NB4 (cell line): ENCODE results near the gene RACGAP1.

Experiments
- POLR2A ChIP-seq: IDR thresholded peaks from 2 replicates; pipeline ENCODE4 v1.6.1; 2011; ENCODE audit warnings: mild to moderate bottlenecking; ENCODE audit not compliant: insufficient read length; ENCODE audit errors: extremely low read depth
- TF ChIP-seq, protein P1 (sequence below): IDR thresholded peaks from one replicate; pipeline ENCODE4 v1.5.1; 2012; ENCODE audit warnings: low read depth, low read length
- TF ChIP-seq, protein P2 (sequence below): IDR thresholded peaks from 2 replicates; pipeline ENCODE4 v1.6.1; 2011; ENCODE audit warnings: low read depth, low read length

DNA sequence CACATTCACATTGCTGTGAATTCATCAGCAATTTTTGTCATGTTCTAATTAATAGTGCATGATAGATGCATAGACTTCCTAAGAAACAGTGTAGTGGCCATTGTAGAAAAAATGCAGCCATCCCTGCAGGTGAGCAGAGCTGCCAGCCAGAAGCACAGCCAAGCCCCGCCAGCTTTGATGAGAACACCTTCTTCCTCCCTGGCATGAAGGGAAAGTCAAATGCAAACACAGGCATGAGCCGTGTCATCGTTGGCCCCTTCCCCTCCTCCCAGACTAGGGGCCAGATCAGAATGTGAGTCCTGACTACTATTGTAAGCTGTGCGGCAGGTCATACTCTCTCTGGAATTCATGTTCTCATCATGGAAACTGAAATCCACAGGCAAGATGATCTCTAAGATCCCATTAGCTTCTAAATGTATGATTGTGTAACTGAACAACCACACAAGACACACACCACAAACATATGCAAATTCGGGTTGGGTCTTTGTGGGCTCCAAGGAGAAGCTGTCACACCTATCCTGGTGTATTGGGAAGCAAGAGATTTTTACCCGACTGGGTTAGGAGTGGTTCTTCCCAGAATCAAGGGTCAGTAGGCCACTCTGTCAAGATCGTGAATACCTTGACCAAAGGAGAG lies 77.6 kb downstream of the RACGAP1 start:
- TF ChIP-seq, protein P1, sequence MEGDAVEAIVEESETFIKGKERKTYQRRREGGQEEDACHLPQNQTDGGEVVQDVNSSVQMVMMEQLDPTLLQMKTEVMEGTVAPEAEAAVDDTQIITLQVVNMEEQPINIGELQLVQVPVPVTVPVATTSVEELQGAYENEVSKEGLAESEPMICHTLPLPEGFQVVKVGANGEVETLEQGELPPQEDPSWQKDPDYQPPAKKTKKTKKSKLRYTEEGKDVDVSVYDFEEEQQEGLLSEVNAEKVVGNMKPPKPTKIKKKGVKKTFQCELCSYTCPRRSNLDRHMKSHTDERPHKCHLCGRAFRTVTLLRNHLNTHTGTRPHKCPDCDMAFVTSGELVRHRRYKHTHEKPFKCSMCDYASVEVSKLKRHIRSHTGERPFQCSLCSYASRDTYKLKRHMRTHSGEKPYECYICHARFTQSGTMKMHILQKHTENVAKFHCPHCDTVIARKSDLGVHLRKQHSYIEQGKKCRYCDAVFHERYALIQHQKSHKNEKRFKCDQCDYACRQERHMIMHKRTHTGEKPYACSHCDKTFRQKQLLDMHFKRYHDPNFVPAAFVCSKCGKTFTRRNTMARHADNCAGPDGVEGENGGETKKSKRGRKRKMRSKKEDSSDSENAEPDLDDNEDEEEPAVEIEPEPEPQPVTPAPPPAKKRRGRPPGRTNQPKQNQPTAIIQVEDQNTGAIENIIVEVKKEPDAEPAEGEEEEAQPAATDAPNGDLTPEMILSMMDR = no peak
- TF ChIP-seq POLR2A = no peak
- TF ChIP-seq, protein P2, sequence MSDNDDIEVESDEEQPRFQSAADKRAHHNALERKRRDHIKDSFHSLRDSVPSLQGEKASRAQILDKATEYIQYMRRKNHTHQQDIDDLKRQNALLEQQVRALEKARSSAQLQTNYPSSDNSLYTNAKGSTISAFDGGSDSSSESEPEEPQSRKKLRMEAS = no peak
